Body of pancreas (tissue), 4 donors: ENCODE measurements around the gene ZCCHC18. TPM values are rescaled to one million over a fixed set of nuclear protein-coding genes. Genes with fewer than 3 reads are reported as not detected.

Experiments
- ATAC-seq: fragments of 150-250 bp; one replicate; pipeline ENCODE4 v1.9.1; 2016
- DNase-seq, 4 donors: peaks; one replicate each; pipeline ENCODE4 v3.0.0-alpha.2; 2019
- H3K27ac ChIP-seq, 4 donors: fragments of 200-600 bp; sonication (generic); 1 replicate in 3 of 4; 2 replicates in 1 of 4; pipeline versions ENCODE4 v1.5.1 to v1.6.1; 2016 to 2019; ENCODE audit warnings: mild to moderate bottlenecking in 1 of 4, mixed read lengths in 1 of 4, moderate library complexity in 1 of 4
- H3K27me3 ChIP-seq, 2 donors: fragments of 200-600 bp; sonication (generic); one replicate each; pipeline ENCODE4 v1.6.0; 2016; ENCODE audit warnings: mild to moderate bottlenecking in 1 of 2
- H3K36me3 ChIP-seq, 2 donors: fragments of 200-600 bp; sonication (generic); replicated peaks in 1 of 2; 2 replicates each; pipeline ENCODE4 v1.5.1; 2016; ENCODE audit warnings: low read depth in 2 of 2; ENCODE audit not compliant: insufficient read depth in 1 of 2
- H3K4me1 ChIP-seq: fragments of 200-600 bp; sonication (generic); one replicate; pipeline ENCODE4 v1.6.0; 2016
- H3K4me3 ChIP-seq, 2 donors: fragments of 200-600 bp; sonication (generic); 1 replicate in 1 of 2; 2 replicates in 1 of 2; pipeline ENCODE4 v1.5.1; 2016 to 2019
- H3K9me3 ChIP-seq, 3 donors: fragments of 200-600 bp; sonication (generic); 1 replicate in 2 of 3; 2 replicates in 1 of 3; pipeline ENCODE4 v1.5.1; 2016
- POLR2A ChIP-seq, 3 donors: fragments of 450-650 bp; IDR thresholded peaks; one replicate each; pipeline ENCODE4 v1.6.1; 2016; ENCODE audit warnings: antibody characterized with exemption in 3 of 3, mild to moderate bottlenecking in 2 of 3
- WGBS, 2 donors: methylation state at CpG; one replicate each; pipeline ENCODE4 v1.1.5; 2017; 5-methylcytosine and 5-hydroxymethylcytosine counted together
- intact Hi-C: fragments of 100-400 bp; cut with DNase I; formaldehyde crosslinking; loops from one replicate; pipeline ENCODE4 v1.15.1; 2023
- total RNA-seq, 2 donors: library from RNA; depleted of rRNA; stranded (reverse); fragments of >200 nt; gene quantifications; one replicate each; pipeline ENCODE4 v1.1.0, GENCODE V29; 2016
- TF ChIP-seq, protein P1 (sequence below), 7 experiments: fragments of 450-650 bp in 4 of 7; fragments of 200-600 bp in 3 of 7; sonication (generic) in 3 of 7; IDR thresholded peaks; one replicate each; pipeline ENCODE4 v1.5.1; 2016 to 2019; ENCODE audit warnings: antibody characterized with exemption in 7 of 7

Gene ZCCHC18
- total RNA-seq, 2 donors from 2014 or later, result 2.6 TPM; not detected in 1

DNA sequence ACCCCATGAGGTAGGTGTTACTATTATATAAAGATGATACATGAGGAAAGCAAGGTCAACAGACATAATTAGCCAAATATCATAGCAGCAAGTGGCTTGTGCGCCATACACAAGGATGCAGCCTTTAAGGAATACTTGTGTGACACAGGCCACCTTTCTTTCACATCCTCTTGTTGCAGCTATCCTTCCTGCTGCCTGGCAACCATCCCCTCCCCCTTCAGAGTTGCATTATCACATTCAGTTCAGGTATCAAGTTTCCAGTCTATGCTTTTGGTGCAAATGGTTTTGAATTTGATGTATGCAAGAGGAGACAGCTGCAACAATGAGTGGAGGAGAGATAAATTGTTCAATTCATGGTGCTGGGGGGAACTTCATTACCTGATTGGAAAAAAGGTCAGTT is 6.4 kb downstream of the ZCCHC18 start:
- H3K27me3 ChIP-seq, result no peaks in the 10 kb centered on the region
- TF ChIP-seq, protein P1, sequence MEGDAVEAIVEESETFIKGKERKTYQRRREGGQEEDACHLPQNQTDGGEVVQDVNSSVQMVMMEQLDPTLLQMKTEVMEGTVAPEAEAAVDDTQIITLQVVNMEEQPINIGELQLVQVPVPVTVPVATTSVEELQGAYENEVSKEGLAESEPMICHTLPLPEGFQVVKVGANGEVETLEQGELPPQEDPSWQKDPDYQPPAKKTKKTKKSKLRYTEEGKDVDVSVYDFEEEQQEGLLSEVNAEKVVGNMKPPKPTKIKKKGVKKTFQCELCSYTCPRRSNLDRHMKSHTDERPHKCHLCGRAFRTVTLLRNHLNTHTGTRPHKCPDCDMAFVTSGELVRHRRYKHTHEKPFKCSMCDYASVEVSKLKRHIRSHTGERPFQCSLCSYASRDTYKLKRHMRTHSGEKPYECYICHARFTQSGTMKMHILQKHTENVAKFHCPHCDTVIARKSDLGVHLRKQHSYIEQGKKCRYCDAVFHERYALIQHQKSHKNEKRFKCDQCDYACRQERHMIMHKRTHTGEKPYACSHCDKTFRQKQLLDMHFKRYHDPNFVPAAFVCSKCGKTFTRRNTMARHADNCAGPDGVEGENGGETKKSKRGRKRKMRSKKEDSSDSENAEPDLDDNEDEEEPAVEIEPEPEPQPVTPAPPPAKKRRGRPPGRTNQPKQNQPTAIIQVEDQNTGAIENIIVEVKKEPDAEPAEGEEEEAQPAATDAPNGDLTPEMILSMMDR (IDR thresholded peaks at IDR 0.05), result no peak
- no peak for TF ChIP-seq POLR2A (IDR thresholded peaks at IDR 0.05)
- DNase-seq (no peak), ATAC-seq (no peak)
- H3K4me3 ChIP-seq, result no peak overlapping the region
- H3K27ac ChIP-seq, result no peak overlapping the region
- intact Hi-C loops, result no loop called here
- 100% methylated on average over 1 of the region's 1 CpG for WGBS, 2 donors
- H3K9me3 ChIP-seq, result no peaks in the 10 kb centered on the region
- H3K4me1 ChIP-seq, result no peaks in the 10 kb centered on the region
- H3K36me3 ChIP-seq, result no peaks in the 10 kb centered on the region

DNA sequence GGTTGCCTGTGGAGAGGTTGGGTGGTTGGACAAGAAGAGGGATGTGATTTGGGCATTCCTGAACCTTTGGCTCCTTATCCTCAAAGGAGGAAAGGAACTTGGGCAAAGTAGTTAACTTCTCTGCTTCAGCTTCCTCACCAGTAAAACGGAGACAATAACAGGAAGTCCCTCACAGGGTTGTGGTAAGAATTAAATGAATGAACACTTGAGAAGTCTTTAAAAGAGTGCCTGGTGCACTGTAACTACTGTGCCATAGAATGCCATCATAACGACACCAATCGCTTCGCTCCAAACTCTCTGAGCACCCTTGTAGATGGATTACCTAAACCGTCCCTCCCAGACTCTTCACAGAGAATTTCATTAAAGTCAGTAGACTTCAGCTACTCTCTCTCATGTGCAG is 10.5 kb downstream of the ZCCHC18 start:
- no peaks in the 10 kb centered on the region for H3K27me3 ChIP-seq
- 68 to 75% methylated on average over 1 to 5 of the region's 5 CpGs for WGBS, 2 donors
- intact Hi-C loops, result no loop called here

DNA sequence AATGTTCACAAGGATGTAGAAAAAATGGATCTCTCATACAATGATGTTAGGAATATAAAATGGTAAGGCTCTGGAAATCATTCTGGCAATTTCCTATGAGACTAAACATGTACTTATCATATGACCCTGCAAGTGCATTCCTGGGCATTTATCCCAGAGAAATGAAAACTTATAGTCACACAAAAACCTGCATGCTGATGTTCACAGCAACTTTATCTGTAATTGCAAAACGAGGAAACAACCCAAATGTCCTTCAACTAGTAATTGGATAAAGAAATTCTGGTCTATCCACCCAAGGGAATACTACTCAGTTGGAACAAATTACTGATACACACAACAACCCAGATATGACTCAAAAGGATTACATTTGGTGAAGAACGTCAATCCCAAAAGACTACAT is 14.5 kb downstream of the ZCCHC18 start:
- intact Hi-C loops, result no loop called here
- no peaks in the 10 kb centered on the region for H3K36me3 ChIP-seq

More for the DNA sequence above, 10.5 kb downstream of the ZCCHC18 start:
- DNase-seq (no peak), ATAC-seq (no peak)
- no peak for TF ChIP-seq POLR2A (IDR thresholded peaks at IDR 0.05)
- TF ChIP-seq, protein P1 (IDR thresholded peaks at IDR 0.05), result no peak
- H3K4me3 ChIP-seq, result no peak overlapping the region
- H3K9me3 ChIP-seq, result no peaks in the 10 kb centered on the region
- no peak overlapping the region for H3K27ac ChIP-seq
- H3K4me1 ChIP-seq, result no peaks in the 10 kb centered on the region
- no peaks in the 10 kb centered on the region for H3K36me3 ChIP-seq

DNA sequence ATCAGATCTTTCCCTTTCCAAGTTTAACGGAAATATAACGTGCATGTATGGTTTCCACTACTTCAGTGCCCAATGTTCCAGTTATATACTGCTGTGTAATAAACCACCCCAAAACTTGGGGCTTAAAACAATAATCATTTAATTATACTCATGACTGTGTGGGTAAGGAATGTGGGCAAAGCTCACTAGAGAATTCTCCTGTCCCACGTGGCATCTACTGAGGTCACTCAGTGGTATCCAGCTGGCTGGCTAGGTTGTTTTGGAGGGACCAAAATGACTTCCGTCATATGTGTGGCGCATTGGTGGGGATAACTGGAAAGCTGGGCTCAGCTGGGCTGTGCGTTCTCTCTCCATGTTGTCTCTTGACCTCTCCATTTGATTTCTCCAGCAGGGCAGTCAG is 18.5 kb downstream of the ZCCHC18 start:
- no peak for DNase-seq
- no peak overlapping the region for H3K27ac ChIP-seq
- H3K4me1 ChIP-seq, result peaks cover 5% of the 10 kb centered on the region
- no peak overlapping the region for H3K4me3 ChIP-seq
- H3K27me3 ChIP-seq, result no peaks in the 10 kb centered on the region
- intact Hi-C loops, result no loop called here
- WGBS, 2 donors, result 91 to 96% methylated on average over 6 of the region's 6 CpGs
- H3K9me3 ChIP-seq, result no peaks in the 10 kb centered on the region
- no peak for ATAC-seq
- H3K36me3 ChIP-seq, result no peaks in the 10 kb centered on the region
- TF ChIP-seq, protein P1 (IDR thresholded peaks at IDR 0.05), result no peak
- TF ChIP-seq POLR2A (IDR thresholded peaks at IDR 0.05), result no peak

More for the DNA sequence above, 14.5 kb downstream of the ZCCHC18 start:
- DNase-seq, result no peak
- H3K9me3 ChIP-seq, result no peaks in the 10 kb centered on the region
- H3K4me3 ChIP-seq, result no peak overlapping the region
- no peaks in the 10 kb centered on the region for H3K4me1 ChIP-seq
- ATAC-seq, result no peak
- TF ChIP-seq, protein P1 (IDR thresholded peaks at IDR 0.05), result no peak
- no peak for TF ChIP-seq POLR2A (IDR thresholded peaks at IDR 0.05)
- no peak overlapping the region for H3K27ac ChIP-seq
- no peaks in the 10 kb centered on the region for H3K27me3 ChIP-seq
- WGBS, 2 donors, result 54 to 64% methylated on average over 2 of the region's 2 CpGs

DNA sequence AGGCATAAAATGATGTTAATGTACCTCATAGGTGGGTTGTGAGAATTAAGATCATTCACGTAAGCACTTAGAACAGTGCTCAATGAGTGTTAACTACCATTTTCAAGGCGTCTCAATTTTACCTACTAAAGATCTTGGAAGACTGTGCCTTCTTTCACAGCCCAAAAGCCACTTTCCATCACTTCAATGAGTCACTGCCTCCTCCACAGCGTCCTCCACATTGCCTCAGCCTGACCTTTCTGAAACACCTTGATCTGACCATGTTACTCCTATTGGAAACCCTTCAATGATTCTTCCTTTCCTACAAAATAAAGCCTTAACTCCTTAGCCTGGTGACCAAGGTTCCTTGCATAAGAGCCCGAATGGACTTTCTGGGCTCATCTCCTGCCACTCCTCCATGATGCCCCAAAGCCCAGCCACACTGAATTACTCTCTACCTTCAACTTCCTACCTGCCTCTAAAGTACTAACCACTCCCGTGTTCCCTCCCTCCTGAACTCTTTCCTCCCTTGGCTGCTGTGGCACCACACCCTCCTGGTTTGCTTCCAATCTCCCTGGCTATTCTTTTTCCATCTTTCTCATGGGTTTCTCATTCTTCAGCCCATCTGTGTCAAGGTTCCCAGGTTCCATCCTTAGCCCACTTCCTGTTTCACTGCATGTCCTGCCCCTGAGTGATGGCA is 22.4 kb downstream of the ZCCHC18 start:
- Histone ChIP-seq H3K4me1 (peaks cover 5% of the 10 kb centered on the region), H3K9me3 (no peaks in the 10 kb centered on the region), H3K27ac (no peak overlapping the region), H3K36me3 (no peaks in the 10 kb centered on the region), H3K27me3 (no peaks in the 10 kb centered on the region), H3K4me3 (no peak overlapping the region)
- TF ChIP-seq, protein P1 (IDR thresholded peaks at IDR 0.05), result no peak
- no peak for TF ChIP-seq POLR2A (IDR thresholded peaks at IDR 0.05)
- WGBS, 2 donors, result 86 to 90% methylated on average over 5 of the region's 5 CpGs
- DNase-seq, result no peak
- intact Hi-C loops, result no loop called here
- ATAC-seq, result no peak
